Activated T-cell treated with anti-CD3 and anti-CD28 coated beads, Interleukin-2, amount 50 U/mL, for 1 hour (primary cell): Measurements from ENCODE around the gene OLFML2A.

ENCODE experiments used
- DNase-seq: peaks from one replicate; pipeline ENCODE4 v3.0.0-alpha.2; 2020

Gene OLFML2A

DNA sequence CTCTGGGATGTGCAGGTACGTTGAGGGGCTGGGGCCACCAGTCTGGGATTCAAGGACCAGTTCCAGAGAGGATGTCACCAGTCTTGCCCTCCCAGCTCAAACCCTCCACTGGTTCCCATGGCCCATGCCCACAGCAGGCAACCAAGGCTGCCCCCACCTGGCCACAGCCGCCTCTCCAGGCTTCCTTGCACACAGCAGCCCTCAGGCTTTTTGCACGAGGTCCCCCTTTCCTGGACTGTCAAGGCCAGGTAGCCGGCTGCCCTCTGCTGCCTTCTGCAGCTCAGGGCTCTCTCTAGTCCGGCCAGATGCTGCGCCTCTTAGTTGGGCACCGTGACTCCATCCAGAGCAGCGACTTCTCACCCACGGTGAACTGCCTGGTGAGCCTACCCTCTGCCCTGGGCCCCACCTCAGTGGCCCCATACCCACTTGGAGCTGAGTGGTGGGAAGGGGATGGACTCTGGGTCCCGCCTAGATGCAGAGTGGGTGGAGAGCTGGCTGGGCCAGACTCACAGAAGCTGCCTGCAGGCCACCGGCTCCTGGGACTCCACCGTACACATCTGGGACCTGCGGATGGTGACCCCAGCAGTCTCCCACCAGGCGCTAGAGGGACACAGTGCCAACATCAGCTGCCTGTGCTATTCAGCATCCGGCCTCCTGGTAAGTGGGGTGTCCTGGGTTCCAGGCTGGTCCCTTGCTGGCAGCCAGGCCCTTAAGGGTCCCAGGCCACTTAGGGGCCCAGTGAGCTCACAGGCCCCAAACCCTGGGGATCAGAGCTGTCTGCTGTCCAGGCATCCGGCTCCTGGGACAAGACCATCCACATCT lies 79.2 kb downstream of the OLFML2A start:
- DNase-seq, result no peak

DNA sequence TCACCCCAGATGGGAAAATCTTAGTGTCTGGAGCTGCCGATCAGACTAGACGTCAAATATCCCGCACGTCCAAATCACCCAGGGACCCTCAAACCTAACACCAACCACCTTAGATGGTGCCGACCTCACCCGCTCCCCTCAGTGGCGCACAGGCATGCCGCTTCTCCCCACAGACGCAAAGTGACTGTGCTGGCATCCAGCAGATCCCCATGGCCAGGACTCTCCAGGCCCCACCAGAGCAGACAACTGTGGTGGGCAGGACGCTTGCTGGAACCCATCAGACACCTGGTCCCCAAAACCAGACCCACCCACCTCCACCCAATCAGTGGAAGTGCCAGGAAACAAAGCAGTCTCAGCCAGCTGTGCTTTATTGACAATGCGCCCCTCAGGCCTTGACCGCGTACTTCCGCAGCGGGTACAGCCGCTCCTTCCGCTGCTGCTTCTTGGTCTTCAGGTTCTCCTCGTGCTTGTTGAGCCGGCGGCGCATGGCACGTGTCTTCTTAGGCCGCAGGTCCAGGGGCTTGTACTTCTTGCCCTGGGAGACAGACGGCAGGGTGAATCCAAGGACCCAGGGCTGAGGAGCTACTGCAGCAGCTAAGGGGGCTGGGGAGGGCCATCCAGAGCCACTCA lies 80.7 kb downstream of the OLFML2A start:
- no peak for DNase-seq

DNA sequence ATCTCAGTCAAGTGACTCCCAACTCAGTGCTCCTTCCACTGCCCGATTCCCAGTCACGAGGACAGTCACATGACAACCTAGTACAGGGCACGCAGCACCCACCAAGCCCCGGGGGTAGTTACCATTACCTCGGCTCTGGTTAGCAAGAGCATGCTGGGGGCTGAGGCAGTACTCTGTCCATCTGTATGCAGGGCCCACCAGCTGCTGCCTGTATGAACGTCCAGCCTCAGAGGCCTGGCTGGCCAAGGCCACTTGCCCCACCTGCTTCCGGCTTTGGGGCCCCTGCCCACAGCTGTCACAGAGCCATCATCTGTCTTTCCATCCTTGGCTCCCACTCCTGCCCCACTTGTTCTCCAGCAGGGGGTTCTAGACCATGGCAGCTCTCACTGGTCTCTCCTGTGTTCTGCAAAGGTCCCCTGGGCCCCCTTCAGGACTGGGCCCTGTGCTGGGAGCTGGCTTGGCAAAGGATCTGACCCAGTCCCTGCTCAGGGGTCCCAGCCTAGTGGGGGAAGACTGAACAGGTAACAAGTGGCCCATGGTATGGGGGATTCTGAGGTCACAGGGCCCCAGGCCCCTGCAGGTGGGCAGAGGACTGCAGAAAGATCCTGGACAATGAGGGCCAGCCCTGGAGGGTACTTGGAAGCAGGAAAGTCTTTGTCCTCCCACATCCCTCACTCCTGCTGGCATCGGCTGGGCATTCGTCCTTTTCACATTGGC lies 81.6 kb downstream of the OLFML2A start:
- no peak for DNase-seq

DNA sequence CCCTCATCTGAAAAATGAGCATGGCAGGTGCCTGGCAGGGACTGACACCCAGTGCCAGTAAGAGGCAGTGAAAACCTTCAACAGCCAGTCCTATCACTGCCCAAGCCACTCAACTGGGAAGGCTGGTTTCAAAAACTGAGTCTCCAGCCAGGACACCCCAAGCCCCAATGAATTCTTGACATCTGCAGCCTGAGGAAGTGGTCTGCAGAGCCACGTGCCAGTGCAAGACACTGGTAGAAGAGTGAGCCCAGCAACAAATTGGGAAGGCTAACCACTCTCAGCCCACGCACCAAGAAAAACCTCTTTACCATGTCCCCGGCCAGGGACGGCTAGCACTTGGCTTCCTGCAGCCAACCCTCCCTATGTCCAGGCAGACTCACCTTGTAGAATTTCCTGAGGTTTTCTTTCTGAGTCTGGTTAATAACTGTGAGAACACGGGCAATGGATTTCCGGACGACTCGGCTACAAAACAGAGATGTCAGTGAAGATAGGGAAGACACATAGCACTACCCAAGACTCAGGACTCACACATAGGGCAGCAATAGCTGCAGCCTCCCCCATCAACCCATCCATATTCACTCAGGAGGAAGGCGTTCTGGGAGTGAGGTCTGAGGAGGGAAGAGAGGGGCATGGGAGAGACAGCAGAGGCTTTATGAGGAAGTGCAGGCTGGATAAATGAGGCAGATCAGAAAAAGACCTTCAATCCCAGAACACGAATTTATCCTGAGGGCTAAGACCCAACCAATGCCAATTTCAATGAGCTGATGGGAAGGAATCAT lies 83.1 kb downstream of the OLFML2A start:
- no peak for DNase-seq

DNA sequence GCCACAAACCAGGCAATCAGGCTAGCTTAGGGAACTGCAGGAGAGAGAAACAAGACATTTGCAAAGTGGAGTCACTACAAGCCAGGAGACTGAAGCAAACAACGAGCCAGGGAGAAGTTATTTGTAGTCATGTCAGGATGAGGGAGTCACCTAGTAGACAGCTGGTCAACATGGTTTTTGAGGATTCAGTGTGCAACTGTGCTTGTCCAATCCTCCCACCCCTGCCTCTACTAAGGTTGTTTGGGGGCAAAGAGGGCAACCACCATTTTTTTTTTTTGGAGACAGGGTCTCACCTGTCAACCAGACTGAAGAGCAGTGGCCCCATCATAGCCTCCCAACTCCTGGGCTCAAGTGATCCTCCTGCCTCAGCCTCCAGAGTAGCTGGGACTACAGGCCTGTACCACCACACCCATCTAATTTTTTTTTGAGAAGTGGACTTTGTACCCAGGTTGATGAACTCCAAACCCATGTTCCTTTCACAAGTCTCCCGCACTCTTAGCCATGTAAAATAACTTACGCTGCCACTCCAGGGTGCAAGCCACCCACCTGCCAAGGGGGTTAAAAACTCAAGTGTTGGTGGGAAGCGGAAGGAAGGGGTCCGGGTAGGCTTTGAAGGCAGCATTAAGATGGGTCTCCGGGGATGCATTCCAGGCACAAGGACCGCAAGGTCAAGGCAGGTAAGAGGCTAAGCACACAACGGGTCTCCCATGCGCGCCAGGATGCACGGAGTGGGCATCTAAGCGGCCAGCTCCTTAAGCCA lies 83.8 kb downstream of the OLFML2A start:
- no peak for DNase-seq

DNA sequence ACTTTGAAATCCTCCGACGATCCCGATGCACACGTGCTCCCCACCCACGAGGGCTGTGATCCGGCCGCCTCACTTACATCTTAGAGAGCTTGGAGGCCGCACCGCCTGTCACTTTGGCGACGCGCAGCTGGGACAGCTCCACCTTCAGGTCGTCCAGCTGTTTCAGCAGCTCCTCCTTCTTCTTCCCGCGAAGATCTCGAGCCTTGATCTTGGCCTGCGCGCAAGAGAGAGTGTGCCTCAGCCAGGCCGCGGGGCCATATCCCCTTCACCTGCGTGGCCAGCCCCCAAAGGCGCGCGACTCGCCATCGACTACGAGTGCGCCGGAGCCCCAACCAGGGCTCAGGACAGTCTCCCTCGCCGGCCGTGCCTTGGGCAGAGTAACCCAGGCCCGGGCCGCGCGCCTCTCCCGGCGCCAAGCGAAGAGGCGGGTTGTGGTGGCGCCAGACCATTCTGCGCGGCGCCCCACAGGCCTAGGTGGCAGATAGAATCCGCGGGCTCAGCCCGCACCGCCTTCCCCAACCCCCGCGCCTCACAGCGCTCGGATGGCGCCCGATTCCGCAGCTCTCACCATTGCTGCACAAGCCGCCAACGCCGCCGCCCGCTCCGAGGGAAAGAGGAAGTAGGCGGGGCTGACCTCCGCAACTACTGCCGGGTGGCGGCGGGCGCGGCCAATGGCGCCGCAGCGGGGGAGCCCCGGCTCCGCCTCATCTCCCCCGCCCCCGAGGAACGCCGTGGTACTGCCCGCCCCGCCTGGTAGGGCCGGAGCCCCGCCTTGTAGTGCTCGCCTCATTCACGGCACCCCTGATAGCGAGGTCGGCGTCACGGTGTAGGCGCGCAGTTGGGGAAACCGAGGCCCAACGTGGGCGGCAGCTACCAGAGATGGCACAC lies 84.7 kb downstream of the OLFML2A start, which contains the start of the genes ARPC5L and RPL35:
Gene ARPC5L (plus strand): TSS at position 789 of the 888 bp plus-strand sequence. CDS start 7,161 bp downstream, outside the sequence.
Gene RPL35 (minus strand): TSS at position 616 of the 888 bp plus-strand sequence. CDS start 45 bp downstream, at position 571.
- peak; percentile 95 for DNase-seq

DNA sequence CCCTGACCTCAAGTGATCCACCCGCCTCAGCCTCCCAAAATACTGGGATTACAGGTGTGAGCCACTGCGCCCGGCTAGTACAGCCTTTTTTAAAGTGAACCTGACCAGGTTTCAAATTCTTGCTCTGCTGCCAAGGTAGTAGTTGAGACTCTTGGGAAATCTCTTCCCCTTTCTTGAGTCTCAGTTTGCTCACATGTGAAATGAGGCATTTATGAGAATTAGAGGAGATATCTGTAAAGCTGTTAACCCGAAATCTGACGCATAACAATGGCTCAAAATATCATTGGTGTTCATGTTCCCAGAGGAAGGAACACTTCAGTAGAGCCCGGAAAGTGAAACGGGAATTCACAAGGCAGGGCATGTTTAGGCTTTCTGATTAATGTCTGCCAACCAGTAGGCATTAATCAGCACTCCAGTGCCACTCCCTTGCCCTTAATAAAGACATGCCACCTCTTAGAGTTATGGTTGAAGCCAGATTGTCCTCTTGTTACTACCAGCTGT lies 86.5 kb downstream of the OLFML2A start:
- DNase-seq, result no peak
